Lung (tissue), 12 donors: ENCODE measurements around the gene L3MBTL3. TPM values are rescaled to one million over a fixed set of nuclear protein-coding genes. Genes with fewer than 3 reads are reported as not detected.

Experiments used
- ATAC-seq: fragments of 200-7000 bp; cut with Tn5 transposase; one replicate; pipeline ENCODE4 v1.9.1; 2020; ENCODE audit warnings: moderate number of reproducible peaks; ENCODE audit not compliant: insufficient read depth, low FRiP score
- DNase-seq, 3 donors: peaks; one replicate each; pipeline ENCODE4 v3.0.0-alpha.2; 2013 to 2017
- H3K27ac ChIP-seq, 2 donors: one replicate each; pipeline ENCODE4 v1.5.1; 2013; ENCODE audit warnings: mild to moderate bottlenecking in 2 of 2, moderate library complexity in 2 of 2, control low read depth in 1 of 2, inconsistent platforms in 1 of 2, low read depth in 1 of 2, low read length in 1 of 2
- H3K27me3 ChIP-seq, 3 donors: one replicate each; pipeline ENCODE4 v1.5.1; 2013; ENCODE audit warnings: low read length in 2 of 3; ENCODE audit not compliant: control insufficient read depth in 3 of 3, insufficient read depth in 3 of 3
- H3K36me3 ChIP-seq, 4 donors: one replicate each; pipeline ENCODE4 v1.5.1; 2013; ENCODE audit warnings: low read length in 4 of 4, mild to moderate bottlenecking in 1 of 4, moderate library complexity in 1 of 4; ENCODE audit not compliant: control insufficient read depth in 4 of 4, insufficient read depth in 4 of 4
- H3K4me1 ChIP-seq, 5 donors: one replicate each; pipeline ENCODE4 v1.5.1; 2013; ENCODE audit warnings: low read length in 5 of 5, mild to moderate bottlenecking in 2 of 5, moderate library complexity in 1 of 5; ENCODE audit not compliant: control insufficient read depth in 5 of 5, insufficient read depth in 5 of 5
- H3K4me3 ChIP-seq: one replicate; pipeline ENCODE4 v1.5.1; 2013; ENCODE audit warnings: mild to moderate bottlenecking, control low read depth, moderate library complexity
- H3K9ac ChIP-seq, 2 donors: one replicate each; pipeline ENCODE4 v1.5.1; 2013; ENCODE audit warnings: low read length in 2 of 2, control low read depth in 1 of 2; ENCODE audit not compliant: insufficient read depth in 1 of 2
- H3K9me3 ChIP-seq, 4 donors: one replicate each; pipeline ENCODE4 v1.5.1; 2013; ENCODE audit warnings: low read length in 3 of 4, mild to moderate bottlenecking in 1 of 4, moderate library complexity in 1 of 4; ENCODE audit not compliant: control insufficient read depth in 4 of 4, insufficient read depth in 3 of 4
- CTCF ChIP-seq: IDR thresholded peaks from 2 replicates; pipeline ENCODE4 v1.5.1; 2012; ENCODE audit warnings: mild to moderate bottlenecking; ENCODE audit errors: control extremely low read depth, extremely low read depth
- WGBS, 2 donors: extraction: QIAGEN DNeasy Blood & Tissue Kit; methylation state at CpG; one replicate each; pipeline ENCODE4 v1.1.7; 2013; 5-methylcytosine and 5-hydroxymethylcytosine counted together
- polyA plus RNA-seq, 2 donors: library from polyadenylated mRNA; stranded (reverse); fragments of 200-250 nt; gene quantifications; one replicate each; pipeline ENCODE4 v1.2.1, GENCODE V29; 2013
- total RNA-seq, 2 donors: library from RNA; depleted of rRNA in 1 of 2; stranded (reverse); fragments of >200 nt in 1 of 2; gene quantifications; one replicate each; pipeline ENCODE4 v1.2.1, GENCODE V29; 2014 to 2021
- donor health status: control.
- donor health status: control.
- donor health status: Bipolar disorder and iron deficiency.
- donor health status: healthy.
- donor health status: DM: yes; HTN: yes; CAD: no.

The L3MBTL3 gene
- total and polyA plus RNA-seq, 4 donors, result 2.0 to 15.9 (median 3.7) TPM

- peaks cover 0 to 2% (median 0%) of the 10 kb centered on the region in 4 donors for H3K9me3 ChIP-seq
- H3K27ac ChIP-seq, result no peak overlapping the region
- H3K4me3 ChIP-seq, result no peak overlapping the region
- peaks cover 0 to 8% (median 3%) of the 10 kb centered on the region in 4 donors for H3K36me3 ChIP-seq
- H3K4me1 ChIP-seq, result no peaks in the 10 kb centered on the region
- H3K9ac ChIP-seq, result no peak overlapping the region
- H3K27me3 ChIP-seq, result no peaks in the 10 kb centered on the region
- no peak for TF ChIP-seq CTCF
- ATAC-seq (no peak), DNase-seq (no peak)
- 95 to 98% methylated on average over 5 of the region's 5 CpGs for WGBS, 2 donors
Observed at GRCh38 chr6:130065609-130066156, 47.3 kb downstream of the L3MBTL3 start.

GRCh38 chr6:130069485-130069884 is 51.1 kb downstream of the L3MBTL3 start:
- DNase-seq (no peak), ATAC-seq (no peak)
- Histone ChIP-seq H3K9me3 (no peaks in the 10 kb centered on the region), H3K27me3 (no peaks in the 10 kb centered on the region), H3K27ac (no peak overlapping the region), H3K4me3 (no peak overlapping the region), H3K9ac (no peak overlapping the region), H3K36me3 (peaks cover 0 to 3% (median 0%) of the 10 kb centered on the region in 4 donors), H3K4me1 (no peaks in the 10 kb centered on the region)
- no peak for TF ChIP-seq CTCF
- 82 to 91% methylated on average over 4 of the region's 4 CpGs for WGBS, 2 donors

GRCh38 chr6:130070326-130070725 is 51.9 kb downstream of the L3MBTL3 start:
- Histone ChIP-seq H3K4me1 (no peaks in the 10 kb centered on the region), H3K9ac (no peak overlapping the region), H3K27ac (no peak overlapping the region), H3K27me3 (no peaks in the 10 kb centered on the region), H3K36me3 (peaks cover 0 to 3% (median 0%) of the 10 kb centered on the region in 4 donors), H3K9me3 (no peaks in the 10 kb centered on the region), H3K4me3 (no peak overlapping the region)
- TF ChIP-seq CTCF, result no peak
- DNase-seq (no peak), ATAC-seq (no peak)
- WGBS, 2 donors, result 80 to 96% methylated on average over 2 of the region's 2 CpGs

- no peaks in the 10 kb centered on the region for H3K4me1 ChIP-seq
- no peak overlapping the region for H3K9ac ChIP-seq
- TF ChIP-seq CTCF, result no peak
- 85 to 86% methylated on average over 6 of the region's 6 CpGs for WGBS, 2 donors
- no peak for DNase-seq
- H3K9me3 ChIP-seq, result no peaks in the 10 kb centered on the region
- peaks cover 0 to 3% (median 0%) of the 10 kb centered on the region in 4 donors for H3K36me3 ChIP-seq
- H3K4me3 ChIP-seq, result no peak overlapping the region
- no peaks in the 10 kb centered on the region for H3K27me3 ChIP-seq
- no peak for ATAC-seq
- no peak overlapping the region for H3K27ac ChIP-seq
Observed at GRCh38 chr6:130070792-130071191, 52.4 kb downstream of the L3MBTL3 start.
